HFFc6 (cell line): ENCODE data around the gene COPA. TPM values are rescaled to one million over a fixed set of nuclear protein-coding genes. Genes with fewer than 3 reads are reported as not detected.

Source experiments
- DNase-seq: peaks from one replicate; pipeline ENCODE4 v3.0.0-alpha.2; 2018
- H3K27ac Mint-ChIP-seq: 2 replicates; pipeline ENCODE4 v1.8.0; 2020; ENCODE audit warnings: mild to moderate bottlenecking, mixed read lengths
- H3K27me3 Mint-ChIP-seq: 2 replicates; pipeline ENCODE4 v1.8.0; 2021; ENCODE audit warnings: mild to moderate bottlenecking, moderate library complexity, mixed read lengths; ENCODE audit not compliant: insufficient read depth
- H3K36me3 Mint-ChIP-seq: 2 replicates; pipeline ENCODE4 v1.8.0; 2021; ENCODE audit warnings: low read depth, mixed read lengths
- H3K4me1 Mint-ChIP-seq: 2 replicates; pipeline ENCODE4 v1.8.0; 2020; ENCODE audit warnings: low read depth, mixed read lengths
- H3K4me3 Mint-ChIP-seq: 2 replicates; pipeline ENCODE4 v1.8.0; 2020; ENCODE audit warnings: mild to moderate bottlenecking, moderate library complexity, mixed read lengths
- H3K9me3 Mint-ChIP-seq: 2 replicates; pipeline ENCODE4 v1.8.0; 2020; ENCODE audit warnings: mild to moderate bottlenecking, mixed read lengths
- total RNA-seq, 6 experiments: library from RNA; stranded (reverse); fragmentation: NEBNext Ultra II Directional; extraction: Animal tissue kit (Norgen Biotek cat#: 25700); gene quantifications; 2 replicates in 1 of 6; 3 replicates in 5 of 6; pipeline ENCODE4 v1.2.3, GENCODE V29; 2021
- TF ChIP-seq, protein P1 (sequence below): fragments of 200-600 bp; sonication (generic); IDR thresholded peaks from 2 replicates; pipeline ENCODE4 v1.5.0; 2021; ENCODE audit warnings: antibody characterized with exemption, mild to moderate bottlenecking

Gene COPA
- total RNA-seq, 6 experiments from 2014 or later, result 218 to 257 (median 249) TPM

DNA sequence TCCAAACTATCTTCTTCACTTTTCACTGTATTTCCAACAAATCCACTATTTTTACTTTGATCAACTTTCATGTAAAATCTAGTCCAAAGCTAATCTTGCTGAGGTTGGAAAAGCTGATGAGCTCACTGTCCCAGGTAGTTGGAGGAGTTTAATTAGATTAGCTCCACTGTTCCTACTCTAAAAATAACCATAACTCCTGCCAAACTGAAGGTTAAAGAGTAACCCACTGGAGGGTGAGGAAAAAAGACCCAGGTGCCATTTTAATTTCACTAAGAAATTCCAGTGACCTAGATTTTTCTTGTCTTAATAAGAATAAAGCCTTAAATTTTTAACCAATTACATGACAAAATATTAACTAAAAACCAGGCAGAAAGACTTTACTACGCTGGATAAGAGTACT lies 96.0 kb downstream of the COPA start:
- Mint-ChIP-seq H3K4me3 (no peak overlapping the region), H3K27ac (no peak overlapping the region), H3K4me1 (peaks cover 17% of the 10 kb centered on the region), H3K9me3 (no peaks in the 10 kb centered on the region), H3K36me3 (no peaks in the 10 kb centered on the region; the same call in 1 of the 2 replicates), H3K27me3 (no peaks in the 10 kb centered on the region; the same call in 1 of the 2 replicates)
- DNase-seq, result no peak
- TF ChIP-seq, protein P1, sequence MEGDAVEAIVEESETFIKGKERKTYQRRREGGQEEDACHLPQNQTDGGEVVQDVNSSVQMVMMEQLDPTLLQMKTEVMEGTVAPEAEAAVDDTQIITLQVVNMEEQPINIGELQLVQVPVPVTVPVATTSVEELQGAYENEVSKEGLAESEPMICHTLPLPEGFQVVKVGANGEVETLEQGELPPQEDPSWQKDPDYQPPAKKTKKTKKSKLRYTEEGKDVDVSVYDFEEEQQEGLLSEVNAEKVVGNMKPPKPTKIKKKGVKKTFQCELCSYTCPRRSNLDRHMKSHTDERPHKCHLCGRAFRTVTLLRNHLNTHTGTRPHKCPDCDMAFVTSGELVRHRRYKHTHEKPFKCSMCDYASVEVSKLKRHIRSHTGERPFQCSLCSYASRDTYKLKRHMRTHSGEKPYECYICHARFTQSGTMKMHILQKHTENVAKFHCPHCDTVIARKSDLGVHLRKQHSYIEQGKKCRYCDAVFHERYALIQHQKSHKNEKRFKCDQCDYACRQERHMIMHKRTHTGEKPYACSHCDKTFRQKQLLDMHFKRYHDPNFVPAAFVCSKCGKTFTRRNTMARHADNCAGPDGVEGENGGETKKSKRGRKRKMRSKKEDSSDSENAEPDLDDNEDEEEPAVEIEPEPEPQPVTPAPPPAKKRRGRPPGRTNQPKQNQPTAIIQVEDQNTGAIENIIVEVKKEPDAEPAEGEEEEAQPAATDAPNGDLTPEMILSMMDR, result no peak

GRCh38 chr1:160245434-160245833 lies 97.6 kb downstream of the COPA start:
- TF ChIP-seq, protein P1, result no peak
- H3K4me1 Mint-ChIP-seq, result peaks cover 11% of the 10 kb centered on the region
- no peak for DNase-seq
- no peak overlapping the region; the same call in 1 of the 2 replicates for H3K27ac Mint-ChIP-seq
- H3K36me3 Mint-ChIP-seq, result no peaks in the 10 kb centered on the region; the same call in 1 of the 2 replicates
- no peaks in the 10 kb centered on the region; the same call in 1 of the 2 replicates for H3K27me3 Mint-ChIP-seq
- no peak overlapping the region for H3K4me3 Mint-ChIP-seq
- no peaks in the 10 kb centered on the region for H3K9me3 Mint-ChIP-seq

DNA sequence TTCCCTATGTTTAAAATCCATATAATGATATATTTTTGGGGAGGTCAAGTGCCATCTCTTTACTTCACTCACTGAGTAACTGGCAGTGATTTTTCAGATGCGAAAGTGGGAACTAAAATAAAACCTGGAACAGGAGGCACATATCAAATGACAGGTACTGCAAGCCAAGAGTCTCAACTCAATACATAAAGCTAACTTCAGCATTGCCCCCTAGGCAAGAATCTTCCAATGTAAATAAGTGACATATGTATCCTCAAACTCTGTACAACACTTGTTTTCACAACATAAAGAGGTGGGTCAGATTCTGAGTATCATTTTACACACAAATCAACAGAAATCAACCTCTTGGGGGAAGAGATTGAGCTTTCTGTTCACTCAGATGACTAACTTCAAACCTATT lies 98.8 kb downstream of the COPA start:
- Mint-ChIP-seq H3K4me3 (no peak overlapping the region), H3K4me1 (peaks cover 4% of the 10 kb centered on the region), H3K27ac (no peak overlapping the region), H3K36me3 (peaks cover 4% of the 10 kb centered on the region), H3K27me3 (no peaks in the 10 kb centered on the region; the same call in 1 of the 2 replicates), H3K9me3 (no peaks in the 10 kb centered on the region)
- no peak for DNase-seq
- TF ChIP-seq, protein P1, result no peak

- TF ChIP-seq, protein P1, result no peak
- DNase-seq, result no peak
- Mint-ChIP-seq H3K4me3 (no peak overlapping the region), H3K4me1 (peaks cover 4% of the 10 kb centered on the region), H3K27me3 (no peaks in the 10 kb centered on the region; the same call in 1 of the 2 replicates), H3K9me3 (no peaks in the 10 kb centered on the region), H3K27ac (no peak overlapping the region; the same call in 1 of the 2 replicates), H3K36me3 (peaks cover 5% of the 10 kb centered on the region)
These were observed 99.3 kb downstream of the COPA start for GRCh38 chr1:160243767-160244166.

DNA sequence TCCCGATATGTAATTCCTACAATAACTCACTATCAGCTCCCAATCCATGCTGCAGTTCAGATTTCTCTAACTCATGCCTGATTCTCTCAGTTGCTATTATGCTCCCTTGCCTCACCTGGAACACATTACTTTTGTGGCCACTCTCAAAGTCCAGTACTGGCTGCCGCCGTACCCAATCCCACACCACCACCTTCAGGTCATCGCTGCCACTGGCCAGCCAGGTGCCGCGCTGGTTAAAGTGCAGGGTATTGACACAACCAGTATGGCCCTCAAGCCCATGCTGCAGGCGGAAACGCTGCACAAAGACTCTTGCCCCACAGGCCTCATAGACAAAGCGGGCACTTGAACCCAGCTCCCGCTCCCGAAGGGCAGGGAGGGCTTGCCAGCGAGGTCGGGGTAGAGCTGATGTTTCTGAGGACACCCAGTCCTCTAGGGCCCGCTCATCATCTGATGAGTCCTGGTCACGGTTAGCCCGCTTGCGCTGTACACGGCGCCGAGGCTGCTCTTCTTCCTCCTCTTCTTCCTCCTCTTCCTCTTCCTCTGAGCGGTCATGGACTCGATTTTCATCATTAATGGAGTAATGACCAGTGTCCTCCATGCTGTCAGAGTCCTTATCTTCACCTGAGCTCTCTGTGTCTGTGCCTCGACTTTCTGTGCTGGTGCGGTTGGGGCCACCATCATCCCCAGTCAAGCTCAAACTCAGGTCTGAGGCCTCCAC lies 103.3 kb downstream of the COPA start:
- Mint-ChIP-seq H3K4me3 (no peak overlapping the region), H3K36me3 (peaks cover 12% of the 10 kb centered on the region), H3K27ac (no peak overlapping the region), H3K9me3 (no peaks in the 10 kb centered on the region), H3K27me3 (no peaks in the 10 kb centered on the region; the same call in 1 of the 2 replicates), H3K4me1 (no peaks in the 10 kb centered on the region)
- TF ChIP-seq, protein P1, result no peak
- DNase-seq, result no peak

Other genes starting within 250 kb of the COPA start
- 10 to 100 TPM in 5 of 6 experiments, 1 to 10 TPM in 1; 9.6 to 12.9 (median 11.2) TPM for gene IGSF8, start 244.6 kb downstream of the COPA start, total RNA-seq
- under 1 TPM in 5 of 6 experiments, not detected in 1; 0.09 to 0.17 (median 0.14) TPM for gene ATP1A2, start 227.5 kb downstream of the COPA start, total RNA-seq
- not detected for gene ATP1A4, start 191.6 kb downstream of the COPA start, total RNA-seq
- gene CASQ1, start 152.7 kb downstream of the COPA start, total RNA-seq, result under 1 TPM in 3 of 6 experiments, not detected in 3; 0.14 to 0.35 (median 0.19) TPM
- 100 to 1,000 TPM; 448 to 538 (median 470) TPM for gene PEA15, start 137.9 kb downstream of the COPA start, total RNA-seq
- 10 to 100 TPM; 65.9 to 73.0 (median 70.1) TPM for gene DCAF8, start 80.7 kb downstream of the COPA start, total RNA-seq
- 10 to 100 TPM; 65.2 to 74.3 (median 70.5) TPM for gene PEX19, start 58.1 kb downstream of the COPA start, total RNA-seq
- 100 to 1,000 TPM; 133 to 154 (median 145) TPM for gene NCSTN, start 133 bp upstream of the COPA start, total RNA-seq
- gene NHLH1, start 23.8 kb upstream of the COPA start, total RNA-seq, result under 1 TPM in 3 of 6 experiments, not detected in 3; 0.11 to 0.17 (median 0.11) TPM
- not detected for gene VANGL2, start 57.3 kb upstream of the COPA start, total RNA-seq
- not detected for gene SLAMF6, start 180.0 kb upstream of the COPA start, total RNA-seq
- gene CD84, start 236.2 kb upstream of the COPA start, total RNA-seq, result not detected